Measurements from ENCODE around the gene FAM219B. TPM values are rescaled to one million over a fixed set of nuclear protein-coding genes. Genes with fewer than 3 reads are reported as not detected.
A peak's percentile ranks its signal among the peaks of the same experiment; 100 is the strongest.

Gene FAM219B
- total RNA-seq, 1 experiment from 2014 or later = 64.3 TPM

GRCh38 chr15:74906450-74907162, at the start of gene FAM219B (continued):
- TF ChIP-seq REST (IDR thresholded peaks at IDR 0.05; ENCODE audit: low read depth) (no peak), POLR2AphosphoS5 (IDR thresholded peaks at IDR 0.05; ENCODE audit: low read depth, low read length) (peak; percentile 91), TCF7L2 (IDR thresholded peaks at IDR 0.05; ENCODE audit: borderline replicate concordance, extremely low read depth, insufficient read depth, insufficient read length) (peak; percentile 54), YY1 (IDR thresholded peaks at IDR 0.05; ENCODE audit: extremely low read depth, insufficient replicate concordance, low read depth, low read length) (peak; percentile 91), RAD21 (IDR thresholded peaks at IDR 0.05; ENCODE audit: low read depth) (no peak)

GRCh38 chr15:74955796-74956647, 49.4 kb upstream of the FAM219B start:
- ChIA-PET RAD21 (ENCODE audit: low non-redundant PET in 1 of 2, low total read pairs in 2 of 2, uncharacterized antibody in 2 of 2, unreplicated experiment in 2 of 2) (interaction anchor here in 1 of 2 experiments (1.2 kb wide), 1 partner anchor 32 kb away, joined by 3 read pairs; no protein-coding TSS in a partner anchor), CTCF (interaction anchor here (0.7 to 1.9 kb wide), 4 partner anchors 32 to 245 kb away, joined by 3 to 6 read pairs (median 6); partner anchors contain the start of gene C15orf39), POLR2A (interaction anchor here (1.0 to 1.3 kb wide), 3 partner anchors 30 to 496 kb away, joined by 3 to 4 read pairs (median 3); partner anchors contain the start of gene SCAMP5)
- TF ChIP-seq CEBPB (IDR thresholded peaks at IDR 0.05; ENCODE audit: low read depth) (no peak), POLR2AphosphoS5 (IDR thresholded peaks at IDR 0.05; ENCODE audit: low read depth, low read length) (no peak), JUND (IDR thresholded peaks at IDR 0.05) (no peak), EZH2phosphoT487 (IDR thresholded peaks at IDR 0.05; ENCODE audit: borderline replicate concordance) (no peak), CTCF (IDR thresholded peaks at IDR 0.05 in 2 of 3, conservative IDR thresholded peaks at IDR 0.05 in 1 of 3; ENCODE audit: borderline replicate concordance in 1 of 3, insufficient read depth in 1 of 3, low read depth in 2 of 3, low read length in 2 of 3) (no peak), ZFX (IDR thresholded peaks at IDR 0.05) (no peak), ATF3 (IDR thresholded peaks at IDR 0.05) (no peak), SIN3A (IDR thresholded peaks at IDR 0.05; ENCODE audit: low read depth) (no peak), EGR1 (IDR thresholded peaks at IDR 0.05; ENCODE audit: low read depth) (no peak), SP1 (IDR thresholded peaks at IDR 0.05; ENCODE audit: low read depth) (no peak), CBX3 (IDR thresholded peaks at IDR 0.05; ENCODE audit: low read depth) (no peak), RAD21 (IDR thresholded peaks at IDR 0.05; ENCODE audit: low read depth) (no peak), YY1 (IDR thresholded peaks at IDR 0.05; ENCODE audit: extremely low read depth, insufficient replicate concordance, low read depth, low read length) (no peak), SRF (IDR thresholded peaks at IDR 0.05; ENCODE audit: low read depth) (no peak)
- DNase-seq (ENCODE audit: low read depth, low spot score) (no peak), ATAC-seq (no peak)
- Histone ChIP-seq H3K9me3 (ENCODE audit: control insufficient read depth in 1 of 2, insufficient read depth in 1 of 2, low read depth in 1 of 2, low read length in 2 of 2) (no peaks in the 10 kb centered on the region), H3K9me2 (ENCODE audit: insufficient read depth) (no peaks in the 10 kb centered on the region), H3K9ac (ENCODE audit: low read length) (peak overlapping the region; percentile 89), H4K20me1 (ENCODE audit: insufficient read depth) (no peaks in the 10 kb centered on the region), H3K4me2 (ENCODE audit: low read length) (peak overlapping the region; percentile 100), H3K4me3 (replicated peaks in 1 of 2; ENCODE audit: low read depth in 1 of 2, low read length in 2 of 2) (peak overlapping the region; percentile 62 to 82), H3K4me1 (ENCODE audit: control insufficient read depth in 1 of 2, insufficient read depth in 2 of 2, low read length in 2 of 2) (peaks cover 38 to 79% of the 10 kb centered on the region in 2 experiments), H2AFZ (ENCODE audit: low read depth, low read length, poor library complexity, severe bottlenecking) (no peak overlapping the region), H3K79me2 (ENCODE audit: insufficient read depth, low read length) (no peaks in the 10 kb centered on the region; the same call in 1 of the 2 replicates), H3K36me3 (ENCODE audit: control insufficient read depth in 1 of 2, insufficient read depth in 2 of 2, low read length in 2 of 2) (no peaks in the 10 kb centered on the region), H3K27ac (ENCODE audit: low read depth, low read length) (peak overlapping the region; percentile 98), H3K27me3 (ENCODE audit: insufficient read depth, low read length) (no peaks in the 10 kb centered on the region)
- BruUV-seq (replicated peaks) = no TSS peak
- intact Hi-C loops (cut with micrococcal nuclease) = no loop called here

Measured in HCT116 (cell line).